Measurements from ENCODE around the gene GMPR2. TPM values are rescaled to one million over a fixed set of nuclear protein-coding genes. Genes with fewer than 3 reads are reported as not detected.

Gene GMPR2
- total RNA-seq, 4 donors from 2014 or later: 68.8 to 237 (median 110) TPM

DNA sequence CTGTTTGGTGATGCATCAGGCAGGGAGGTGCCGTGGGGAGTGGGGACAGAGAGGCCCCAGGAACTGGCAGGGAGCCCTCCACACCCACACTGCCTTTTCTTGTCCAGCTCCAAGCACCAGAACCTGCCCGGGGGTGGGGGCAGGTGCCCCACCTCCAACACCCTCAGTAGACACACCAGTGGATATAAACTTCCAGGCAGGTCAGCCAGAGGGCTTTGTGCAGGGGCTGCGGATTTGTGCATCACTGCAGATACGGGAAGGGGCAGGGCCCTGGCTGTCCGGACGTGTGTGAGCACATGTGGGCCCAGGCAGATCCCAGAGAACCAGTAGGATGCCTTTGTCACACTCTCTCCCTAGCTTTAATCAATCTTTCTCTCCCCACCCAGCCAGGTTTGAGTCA is 31.6 kb downstream of the GMPR2 start:
- Histone ChIP-seq H3K27me3 (no peaks in the 10 kb centered on the region), H3K4me1 (peaks cover 7 to 9% of the 10 kb centered on the region in 2 donors), H3K36me3 (peaks cover 13 to 17% of the 10 kb centered on the region in 2 donors), H3K27ac (no peak overlapping the region), H3K9me3 (no peaks in the 10 kb centered on the region), H3K4me3 (replicated peaks in 1 of 3) (no peak overlapping the region)
- no peak for DNase-seq
- intact Hi-C loops (cut with DNase I): no loop called here
- WGBS, 2 donors: 78 to 89% methylated on average over 6 of the region's 6 CpGs
- no peak for TF ChIP-seq POLR2A (IDR thresholded peaks at IDR 0.05)
- TF ChIP-seq, protein P1, sequence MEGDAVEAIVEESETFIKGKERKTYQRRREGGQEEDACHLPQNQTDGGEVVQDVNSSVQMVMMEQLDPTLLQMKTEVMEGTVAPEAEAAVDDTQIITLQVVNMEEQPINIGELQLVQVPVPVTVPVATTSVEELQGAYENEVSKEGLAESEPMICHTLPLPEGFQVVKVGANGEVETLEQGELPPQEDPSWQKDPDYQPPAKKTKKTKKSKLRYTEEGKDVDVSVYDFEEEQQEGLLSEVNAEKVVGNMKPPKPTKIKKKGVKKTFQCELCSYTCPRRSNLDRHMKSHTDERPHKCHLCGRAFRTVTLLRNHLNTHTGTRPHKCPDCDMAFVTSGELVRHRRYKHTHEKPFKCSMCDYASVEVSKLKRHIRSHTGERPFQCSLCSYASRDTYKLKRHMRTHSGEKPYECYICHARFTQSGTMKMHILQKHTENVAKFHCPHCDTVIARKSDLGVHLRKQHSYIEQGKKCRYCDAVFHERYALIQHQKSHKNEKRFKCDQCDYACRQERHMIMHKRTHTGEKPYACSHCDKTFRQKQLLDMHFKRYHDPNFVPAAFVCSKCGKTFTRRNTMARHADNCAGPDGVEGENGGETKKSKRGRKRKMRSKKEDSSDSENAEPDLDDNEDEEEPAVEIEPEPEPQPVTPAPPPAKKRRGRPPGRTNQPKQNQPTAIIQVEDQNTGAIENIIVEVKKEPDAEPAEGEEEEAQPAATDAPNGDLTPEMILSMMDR (IDR thresholded peaks at IDR 0.05): no peak

DNA sequence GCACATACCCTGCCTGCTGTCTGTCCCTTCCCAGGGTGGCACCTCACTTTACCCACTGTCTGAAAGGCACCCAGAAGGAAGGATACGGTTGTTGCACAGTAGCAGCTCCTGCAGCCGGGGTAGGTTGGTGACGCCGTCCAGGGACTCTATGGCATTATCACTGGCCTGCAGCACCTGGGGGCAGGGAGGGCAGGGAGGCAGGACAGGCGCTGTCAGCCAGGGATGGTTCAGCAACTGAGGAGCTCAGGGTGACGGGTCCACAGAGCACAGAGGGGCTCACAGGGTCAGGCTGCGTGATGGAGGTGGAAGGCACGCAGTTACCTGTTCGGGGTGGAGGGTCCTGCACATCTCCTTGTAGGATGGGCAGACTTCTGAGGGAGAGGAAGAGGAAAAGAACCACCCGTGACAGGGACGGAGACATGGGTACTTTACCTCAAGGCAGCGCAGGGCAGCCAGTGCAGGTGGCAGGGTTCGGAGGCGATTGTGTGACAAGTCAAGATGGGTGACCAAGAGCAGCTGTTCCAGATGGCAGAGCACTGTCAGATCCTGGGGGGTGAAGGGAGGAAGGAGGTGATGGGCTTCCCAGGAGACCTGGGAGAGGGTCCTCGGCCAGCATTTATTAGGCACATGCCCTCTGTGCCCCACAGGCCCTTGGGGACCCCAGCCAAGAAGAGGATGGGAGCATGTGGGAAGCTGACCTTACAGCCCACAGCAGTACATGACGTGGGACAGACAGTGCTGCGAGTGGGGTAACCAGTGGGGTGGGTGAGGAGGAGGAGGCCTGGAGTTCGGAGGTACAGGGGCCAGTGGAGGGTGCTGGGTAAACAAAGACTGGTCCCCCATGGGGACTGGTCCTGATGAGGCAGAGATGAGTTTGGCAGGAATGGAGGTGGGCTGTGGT is 33.9 kb downstream of the GMPR2 start:
- Histone ChIP-seq H3K27me3 (no peaks in the 10 kb centered on the region), H3K27ac (no peak overlapping the region), H3K36me3 (peaks cover 13 to 17% of the 10 kb centered on the region in 2 donors), H3K4me3 (replicated peaks in 1 of 3) (no peak overlapping the region), H3K9me3 (no peaks in the 10 kb centered on the region), H3K4me1 (peaks cover 4 to 5% of the 10 kb centered on the region in 2 donors)
- no peak for DNase-seq
- TF ChIP-seq POLR2A (IDR thresholded peaks at IDR 0.05): no peak
- TF ChIP-seq, protein P1 (IDR thresholded peaks at IDR 0.05): no peak
- 90 to 91% methylated on average over 18 of the region's 18 CpGs for WGBS, 2 donors
- intact Hi-C loops (cut with DNase I): no loop called here

DNA sequence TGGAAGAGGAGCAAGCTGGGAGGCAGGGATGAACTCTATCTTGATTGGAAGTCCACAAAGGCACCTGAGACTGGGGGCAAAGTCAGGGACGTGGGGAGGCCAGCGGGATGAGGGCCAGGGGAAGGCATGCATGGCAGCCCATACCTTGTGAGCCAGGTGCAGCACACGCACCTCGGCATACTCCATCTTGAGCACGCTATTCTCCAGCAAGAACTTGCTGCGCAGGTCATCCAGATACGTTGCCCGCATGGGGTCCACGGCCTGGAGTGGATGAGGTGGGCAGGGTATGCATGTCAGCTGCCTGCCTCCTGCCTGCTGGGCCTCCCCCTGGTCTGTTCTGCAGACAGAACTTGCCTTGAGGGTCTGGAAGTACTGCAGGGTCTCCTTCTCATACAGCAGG is 34.8 kb downstream of the GMPR2 start:
- H3K27me3 ChIP-seq: no peaks in the 10 kb centered on the region
- peaks cover 13 to 17% of the 10 kb centered on the region in 2 donors for H3K36me3 ChIP-seq
- no peak overlapping the region for H3K27ac ChIP-seq
- intact Hi-C loops (cut with DNase I): no loop called here
- H3K4me3 ChIP-seq (replicated peaks in 1 of 3): no peak overlapping the region
- 96 to 97% methylated on average over 6 to 9 of the region's 9 CpGs for WGBS, 2 donors
- no peaks in the 10 kb centered on the region for H3K9me3 ChIP-seq
- no peak for DNase-seq
- TF ChIP-seq POLR2A (IDR thresholded peaks at IDR 0.05): no peak
- TF ChIP-seq, protein P1 (IDR thresholded peaks at IDR 0.05): no peak
- H3K4me1 ChIP-seq: peaks cover 8 to 11% of the 10 kb centered on the region in 2 donors

DNA sequence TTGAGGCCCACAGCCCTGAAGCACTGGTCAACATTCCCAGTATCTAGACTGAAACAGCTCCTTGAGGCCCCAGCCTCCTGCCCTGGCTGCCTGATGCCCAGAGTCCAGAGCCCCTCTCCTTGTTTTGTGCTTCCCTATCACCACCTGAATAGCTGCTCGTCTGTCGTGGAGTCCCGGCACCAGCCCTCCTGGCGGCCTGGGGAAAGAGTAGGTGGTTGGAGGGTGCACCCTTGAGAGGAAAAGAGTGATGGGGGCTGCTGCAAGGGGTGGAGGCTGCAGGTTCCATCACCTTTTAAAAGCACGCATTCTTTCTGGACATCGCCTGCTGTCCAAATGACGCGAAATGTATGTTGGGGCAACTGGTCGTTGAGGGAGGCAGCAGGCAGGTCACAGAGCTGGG is 35.5 kb downstream of the GMPR2 start:
- H3K4me1 ChIP-seq: peaks cover 8 to 12% of the 10 kb centered on the region in 2 donors
- TF ChIP-seq, protein P1 (IDR thresholded peaks at IDR 0.05): no peak
- no peak for TF ChIP-seq POLR2A (IDR thresholded peaks at IDR 0.05)
- intact Hi-C loops (cut with DNase I): no loop called here
- H3K27me3 ChIP-seq: no peaks in the 10 kb centered on the region
- H3K36me3 ChIP-seq: peaks cover 13 to 17% of the 10 kb centered on the region in 2 donors
- no peak overlapping the region for H3K4me3 ChIP-seq (replicated peaks in 1 of 3)
- H3K27ac ChIP-seq: no peak overlapping the region
- H3K9me3 ChIP-seq: no peaks in the 10 kb centered on the region
- DNase-seq: no peak
- WGBS, 2 donors: 94% methylated on average over 9 of the region's 9 CpGs

DNA sequence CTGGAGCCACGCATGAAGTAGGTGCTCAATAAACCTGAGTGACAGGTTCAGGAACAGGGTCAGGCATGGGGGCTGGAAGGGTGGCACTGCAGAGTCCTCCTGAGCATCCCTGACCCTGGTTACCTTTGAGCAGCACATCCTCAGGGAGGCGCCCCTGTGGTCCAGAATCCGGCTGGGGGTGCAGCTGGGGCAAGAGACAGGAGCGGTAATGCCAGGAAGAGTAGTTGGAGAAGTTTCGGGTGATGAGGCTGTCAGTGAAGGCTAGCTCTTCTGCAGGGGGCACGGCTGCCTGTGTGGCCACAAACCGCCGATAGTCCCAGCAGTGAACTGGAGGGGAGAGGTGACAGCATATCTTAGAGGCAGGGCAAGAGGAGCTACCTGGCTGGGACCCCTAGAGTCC is 36.6 kb downstream of the GMPR2 start:
- Histone ChIP-seq H3K36me3 (peaks cover 13 to 17% of the 10 kb centered on the region in 2 donors), H3K9me3 (no peaks in the 10 kb centered on the region), H3K4me1 (peaks cover 8 to 18% of the 10 kb centered on the region in 2 donors), H3K27me3 (no peaks in the 10 kb centered on the region), H3K4me3 (replicated peaks in 1 of 3) (no peak overlapping the region), H3K27ac (no peak overlapping the region)
- intact Hi-C loops (cut with DNase I): no loop called here
- DNase-seq: no peak
- TF ChIP-seq POLR2A (IDR thresholded peaks at IDR 0.05): no peak
- TF ChIP-seq, protein P1 (IDR thresholded peaks at IDR 0.05): no peak
- 94 to 96% methylated on average over 8 of the region's 8 CpGs for WGBS, 2 donors

All from thyroid gland (tissue), 4 donors.